Thyroid gland (tissue), 4 donors: Measurements from ENCODE around the gene RAD9B. TPM values are rescaled to one million over a fixed set of nuclear protein-coding genes. Genes with fewer than 3 reads are reported as not detected.

ENCODE experiments used
- DNase-seq, 2 donors: peaks; one replicate each; pipeline ENCODE4 v3.0.0-alpha.2; 2019
- H3K27ac ChIP-seq, 3 donors: fragments of 200-600 bp; sonication (generic); 1 replicate in 2 of 3; 2 replicates in 1 of 3; pipeline ENCODE4 v1.5.1; 2016 to 2019; ENCODE audit warnings: mild to moderate bottlenecking in 1 of 3, moderate library complexity in 1 of 3
- H3K27me3 ChIP-seq: fragments of 200-600 bp; sonication (generic); one replicate; pipeline ENCODE4 v1.5.1; 2019
- H3K36me3 ChIP-seq, 2 donors: fragments of 200-600 bp; sonication (generic); one replicate each; pipeline ENCODE4 v1.5.1; 2016 to 2019
- H3K4me1 ChIP-seq, 2 donors: fragments of 200-600 bp; sonication (generic); one replicate each; pipeline ENCODE4 v1.5.1; 2017 to 2019
- H3K4me3 ChIP-seq, 3 donors: fragments of 200-600 bp; sonication (generic); replicated peaks in 1 of 3; 1 replicate in 2 of 3; 2 replicates in 1 of 3; pipeline ENCODE4 v1.5.1; 2016; ENCODE audit warnings: mild to moderate bottlenecking in 1 of 3
- H3K9me3 ChIP-seq: fragments of 200-600 bp; sonication (generic); one replicate; pipeline ENCODE4 v1.5.1; 2017
- POLR2A ChIP-seq, 2 donors: fragments of 450-650 bp; IDR thresholded peaks; one replicate each; pipeline ENCODE4 v1.6.1; 2017; ENCODE audit warnings: antibody characterized with exemption in 2 of 2, mild to moderate bottlenecking in 2 of 2, moderate library complexity in 1 of 2
- WGBS, 2 donors: methylation state at CpG; one replicate each; pipeline ENCODE4 v1.1.5; 2017; 5-methylcytosine and 5-hydroxymethylcytosine counted together
- intact Hi-C: fragments of 100-400 bp; cut with DNase I; formaldehyde crosslinking; loops from one replicate; pipeline ENCODE4 v1.15.1; 2023
- total RNA-seq, 4 donors: library from RNA; depleted of rRNA; stranded (reverse); fragments of >200 nt; gene quantifications; one replicate each; pipeline ENCODE4 v1.2.3, GENCODE V29; 2016
- TF ChIP-seq, protein P1 (sequence below), 6 experiments: fragments of 200-600 bp in 3 of 6; fragments of 450-650 bp in 3 of 6; sonication (generic) in 3 of 6; IDR thresholded peaks; one replicate each; pipeline ENCODE4 v1.5.1; 2016 to 2019; ENCODE audit warnings: antibody characterized with exemption in 6 of 6, mild to moderate bottlenecking in 2 of 6, inconsistent platforms in 1 of 6, moderate library complexity in 1 of 6

Gene RAD9B
- total RNA-seq, 4 donors from 2014 or later, result 0.40 to 0.45 TPM; not detected in 2

DNA sequence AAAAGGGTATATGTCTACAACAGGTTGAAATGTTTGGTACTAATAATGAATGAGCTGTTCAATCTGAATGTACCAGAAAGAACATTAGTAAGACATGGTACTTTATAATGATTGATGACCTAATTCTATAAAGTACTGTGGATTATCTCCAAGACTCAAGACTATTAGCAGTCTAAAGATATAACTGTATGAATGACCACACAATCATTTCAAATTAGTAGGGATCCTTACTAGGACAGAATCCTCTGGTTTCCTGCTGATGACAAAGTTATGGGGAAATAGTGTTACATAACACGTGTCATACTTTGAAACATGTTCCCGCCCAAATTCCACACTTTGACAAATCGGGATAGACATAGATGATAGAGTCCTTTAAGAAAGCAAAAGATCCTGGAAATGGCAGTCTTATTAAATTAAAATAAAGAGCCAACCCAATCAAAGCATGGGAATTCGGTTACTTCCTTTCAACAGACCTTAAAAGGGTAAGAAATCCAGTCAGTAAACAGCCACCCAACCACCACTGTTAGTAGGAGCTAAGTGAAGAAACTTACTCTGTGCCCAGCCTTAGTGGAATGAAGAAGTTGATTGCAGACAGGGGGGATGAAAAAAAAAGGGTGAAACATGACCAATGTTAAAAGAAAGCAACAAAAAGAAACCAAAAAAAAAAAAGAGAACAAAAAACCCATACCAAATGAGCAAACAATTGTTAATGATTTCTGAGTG lies 3.0 kb upstream of the RAD9B start:
- Histone ChIP-seq H3K9me3 (no peaks in the 10 kb centered on the region), H3K36me3 (peaks cover 13 to 14% of the 10 kb centered on the region in 2 donors), H3K4me1 (peaks cover 9 to 13% of the 10 kb centered on the region in 2 donors), H3K4me3 (no peak overlapping the region), H3K27me3 (no peaks in the 10 kb centered on the region), H3K27ac (no peak overlapping the region)
- no peak for TF ChIP-seq POLR2A (IDR thresholded peaks at IDR 0.05)
- TF ChIP-seq, protein P1, sequence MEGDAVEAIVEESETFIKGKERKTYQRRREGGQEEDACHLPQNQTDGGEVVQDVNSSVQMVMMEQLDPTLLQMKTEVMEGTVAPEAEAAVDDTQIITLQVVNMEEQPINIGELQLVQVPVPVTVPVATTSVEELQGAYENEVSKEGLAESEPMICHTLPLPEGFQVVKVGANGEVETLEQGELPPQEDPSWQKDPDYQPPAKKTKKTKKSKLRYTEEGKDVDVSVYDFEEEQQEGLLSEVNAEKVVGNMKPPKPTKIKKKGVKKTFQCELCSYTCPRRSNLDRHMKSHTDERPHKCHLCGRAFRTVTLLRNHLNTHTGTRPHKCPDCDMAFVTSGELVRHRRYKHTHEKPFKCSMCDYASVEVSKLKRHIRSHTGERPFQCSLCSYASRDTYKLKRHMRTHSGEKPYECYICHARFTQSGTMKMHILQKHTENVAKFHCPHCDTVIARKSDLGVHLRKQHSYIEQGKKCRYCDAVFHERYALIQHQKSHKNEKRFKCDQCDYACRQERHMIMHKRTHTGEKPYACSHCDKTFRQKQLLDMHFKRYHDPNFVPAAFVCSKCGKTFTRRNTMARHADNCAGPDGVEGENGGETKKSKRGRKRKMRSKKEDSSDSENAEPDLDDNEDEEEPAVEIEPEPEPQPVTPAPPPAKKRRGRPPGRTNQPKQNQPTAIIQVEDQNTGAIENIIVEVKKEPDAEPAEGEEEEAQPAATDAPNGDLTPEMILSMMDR (IDR thresholded peaks at IDR 0.05), result no peak
- 82 to 83% methylated on average over 4 of the region's 4 CpGs for WGBS, 2 donors
- no peak for DNase-seq
- intact Hi-C loops, result no loop called here

DNA sequence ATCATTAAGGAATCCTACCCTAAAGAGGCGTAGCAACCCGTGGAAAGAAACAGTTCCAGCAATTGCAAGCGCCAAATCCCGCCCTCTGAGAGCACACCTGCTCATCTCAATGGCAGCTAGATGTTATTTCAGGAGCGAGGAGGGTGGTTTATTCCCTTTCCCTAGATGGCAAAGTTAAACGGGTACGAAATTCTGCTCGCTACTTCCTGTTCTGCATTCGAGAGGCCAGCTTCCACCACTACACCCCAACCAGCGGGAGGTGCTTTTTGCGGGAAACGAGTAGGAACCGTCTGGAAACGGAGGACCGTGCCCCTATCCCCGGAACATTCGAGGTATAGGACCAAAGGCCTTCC lies 756 bp upstream of the RAD9B start:
- WGBS, 2 donors, result 1% methylated on average over 8 to 17 of the region's 17 CpGs
- Histone ChIP-seq H3K4me1 (peaks cover 9 to 13% of the 10 kb centered on the region in 2 donors), H3K27me3 (no peaks in the 10 kb centered on the region), H3K9me3 (no peaks in the 10 kb centered on the region), H3K4me3 (peak overlapping the region; percentile 67 to 77 (median 71)), H3K27ac (peak overlapping the region; percentile 1 to 80 (median 77)), H3K36me3 (no peaks in the 10 kb centered on the region)
- TF ChIP-seq, protein P1 (IDR thresholded peaks at IDR 0.05), result no peak
- TF ChIP-seq POLR2A (IDR thresholded peaks at IDR 0.05), result no peak
- DNase-seq, result peak; percentile 55
- intact Hi-C loops, result loop anchor here (5.0 kb wide), 1 partner anchor 34 kb away; the partner anchor contains the start of genes FAM216A and GPN3

DNA sequence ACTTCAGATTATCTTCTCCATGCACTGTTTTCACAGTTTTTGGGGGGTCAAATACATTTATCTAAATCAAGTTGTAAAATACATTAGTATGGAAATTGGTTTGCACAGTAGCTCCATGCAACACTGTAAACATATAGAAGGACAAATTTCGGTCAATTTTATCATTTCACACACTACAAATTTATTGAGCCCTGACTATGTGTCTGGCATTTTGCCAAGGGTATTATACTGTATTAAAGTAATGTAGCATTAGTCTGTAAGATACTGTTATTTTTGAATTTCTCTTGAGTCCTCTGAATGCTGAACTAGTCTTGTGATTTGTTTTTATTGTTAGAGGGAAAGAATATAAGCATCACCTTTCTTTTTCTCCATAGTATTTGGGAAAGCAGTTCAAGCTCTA lies 1.3 kb downstream of the RAD9B start:
- WGBS, 2 donors, result 86 to 97% methylated on average over 1 of the region's 1 CpG
- Histone ChIP-seq H3K27me3 (no peaks in the 10 kb centered on the region), H3K4me1 (peaks cover 13% of the 10 kb centered on the region in 2 donors), H3K9me3 (no peaks in the 10 kb centered on the region), H3K36me3 (no peaks in the 10 kb centered on the region), H3K27ac (no peak overlapping the region), H3K4me3 (no peak overlapping the region)
- TF ChIP-seq, protein P1 (IDR thresholded peaks at IDR 0.05), result no peak
- TF ChIP-seq POLR2A (IDR thresholded peaks at IDR 0.05), result no peak
- no peak for DNase-seq
- intact Hi-C loops, result loop anchor here (5.0 kb wide), 1 partner anchor 36 kb away; the partner anchor contains the start of genes FAM216A and GPN3

DNA sequence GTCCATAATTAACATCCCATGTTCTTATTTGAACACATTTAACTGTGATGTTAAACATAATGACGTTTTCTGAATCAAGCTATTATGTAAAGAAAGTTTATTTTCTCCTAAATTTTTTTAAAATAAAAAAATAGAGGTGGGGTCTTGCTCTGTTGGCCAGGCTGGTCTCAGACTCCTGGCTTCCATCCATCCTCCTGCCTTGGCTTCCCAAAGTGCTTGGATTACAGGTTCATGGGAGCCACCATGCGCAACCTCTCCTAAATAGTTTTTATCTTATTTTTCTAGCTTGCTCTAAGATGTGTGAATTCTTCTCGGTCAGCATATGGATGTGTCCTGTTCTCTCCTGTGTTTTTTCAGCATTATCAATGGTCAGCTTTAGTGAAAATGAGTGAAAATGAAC lies 3.2 kb downstream of the RAD9B start:
- DNase-seq, result no peak
- H3K27ac ChIP-seq, result no peak overlapping the region
- intact Hi-C loops, result no loop called here
- no peaks in the 10 kb centered on the region for H3K27me3 ChIP-seq
- no peaks in the 10 kb centered on the region for H3K9me3 ChIP-seq
- H3K4me3 ChIP-seq, result no peak overlapping the region
- H3K4me1 ChIP-seq, result peaks cover 10 to 13% of the 10 kb centered on the region in 2 donors
- no peaks in the 10 kb centered on the region for H3K36me3 ChIP-seq
- TF ChIP-seq POLR2A (IDR thresholded peaks at IDR 0.05), result no peak
- TF ChIP-seq, protein P1 (IDR thresholded peaks at IDR 0.05), result no peak
- WGBS, 2 donors, result 80 to 81% methylated on average over 3 of the region's 3 CpGs

GRCh38 chr12:110508071-110508586 lies 6.0 kb downstream of the RAD9B start:
- Histone ChIP-seq H3K27me3 (no peaks in the 10 kb centered on the region), H3K4me1 (peaks cover 0 to 4% of the 10 kb centered on the region in 2 donors), H3K27ac (no peak overlapping the region), H3K4me3 (no peak overlapping the region), H3K9me3 (no peaks in the 10 kb centered on the region), H3K36me3 (no peaks in the 10 kb centered on the region)
- intact Hi-C loops, result no loop called here
- DNase-seq, result no peak
- no peak for TF ChIP-seq POLR2A (IDR thresholded peaks at IDR 0.05)
- TF ChIP-seq, protein P1 (IDR thresholded peaks at IDR 0.05), result no peak
- 91% methylated on average over 4 of the region's 4 CpGs for WGBS, 2 donors
